GM20431 (cell line): Measurements from ENCODE around the gene SPG11.
"Not testable (repeated sequence)": the region's sequence is repeated elsewhere in the genome, so short reads cannot be mapped to it uniquely, and the experiment has no call there.

ENCODE experiments used
- in situ Hi-C: fragments of 300-500 bp; cut with MseI, MboI; formaldehyde crosslinking; loops from one replicate; pipeline ENCODE4 v1.15.0; 2020; ENCODE audit warnings: low sequenced_read_pairs; ENCODE audit not compliant: unreplicated experiment

SPG11 gene

DNA sequence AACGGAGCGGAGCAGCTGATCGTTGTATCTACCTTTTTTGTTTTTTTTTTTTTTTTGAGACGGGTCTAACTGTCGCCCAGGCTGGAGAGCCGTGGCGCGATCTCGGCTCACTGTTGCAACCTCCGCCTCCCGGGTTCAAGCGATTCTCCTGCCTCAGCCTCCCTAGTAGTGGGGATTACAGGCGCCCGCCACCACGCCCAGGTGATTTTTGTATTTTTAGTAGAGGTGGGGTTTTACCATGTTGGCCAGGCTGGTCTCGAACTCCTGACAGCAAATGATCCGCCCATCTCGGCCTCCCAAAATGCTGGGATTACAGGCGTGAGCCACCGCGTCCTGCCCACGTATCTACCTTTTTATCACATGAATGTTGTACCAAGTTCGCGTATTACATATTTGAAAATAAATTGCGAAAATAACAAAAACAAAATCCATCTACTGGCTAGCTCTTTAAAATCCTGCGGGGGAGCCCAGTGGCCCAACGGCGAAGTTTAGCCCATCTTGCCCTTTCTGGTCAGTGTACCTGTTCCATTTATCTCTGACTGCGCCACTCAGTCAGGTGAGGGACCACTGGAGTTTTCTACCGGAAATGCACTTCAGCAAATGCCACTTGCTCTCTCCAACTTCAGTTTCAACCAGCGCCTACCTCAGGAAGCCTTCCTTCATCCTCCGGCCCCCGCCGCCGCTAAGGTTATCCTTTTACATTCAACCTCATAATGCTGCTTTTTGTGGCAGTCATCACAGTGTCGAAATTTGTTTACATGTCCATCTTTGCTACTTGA lies 127.8 kb downstream of the SPG11 start:
- in situ Hi-C loops: no loop called here

- in situ Hi-C loops: no loop called here
Measured at GRCh38 chr15:44535092-44535491, 128.4 kb downstream of the SPG11 start.

- in situ Hi-C loops: no loop called here
Measured at GRCh38 chr15:44532689-44533088, 130.8 kb downstream of the SPG11 start.

- in situ Hi-C loops: not testable (repeated sequence)
Measured at GRCh38 chr15:44532275-44532674, 131.2 kb downstream of the SPG11 start.

GRCh38 chr15:44530653-44531052 lies 132.8 kb downstream of the SPG11 start:
- in situ Hi-C loops: no loop called here

DNA sequence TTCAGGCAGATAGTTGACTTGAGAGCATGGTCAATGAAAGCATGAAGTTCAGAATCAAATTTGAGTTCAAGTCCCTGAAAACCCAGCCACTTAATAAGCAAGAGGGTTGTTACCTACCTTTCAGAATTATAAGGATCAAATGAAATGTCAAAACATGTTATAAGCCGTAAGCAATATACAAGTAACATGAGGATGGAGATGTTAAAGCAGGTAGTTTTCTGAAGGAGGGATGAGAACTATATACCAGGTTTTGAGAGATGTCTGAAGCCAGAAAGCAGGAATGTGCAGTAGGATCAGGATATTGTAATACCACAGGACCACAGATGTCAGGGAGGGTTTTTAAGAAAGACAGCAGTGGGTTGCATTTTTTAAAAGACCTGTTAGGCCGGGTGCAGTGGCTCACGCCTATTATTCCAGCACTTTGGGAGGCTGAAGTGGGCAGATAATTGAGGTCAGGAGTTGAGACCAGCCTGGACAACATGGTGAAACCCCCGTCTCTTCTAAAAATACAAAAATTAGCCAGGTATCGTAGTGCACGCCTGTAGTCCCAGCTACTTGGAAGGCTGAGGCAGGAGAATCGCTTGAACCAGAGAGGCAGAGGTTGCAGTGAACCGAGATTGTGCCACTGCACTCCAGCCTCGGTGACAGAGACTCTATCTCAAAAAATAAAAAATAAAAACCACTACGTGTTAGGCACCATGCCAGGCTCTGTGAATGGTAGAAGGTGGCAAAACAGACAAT lies 133.4 kb downstream of the SPG11 start:
- in situ Hi-C loops: no loop called here

DNA sequence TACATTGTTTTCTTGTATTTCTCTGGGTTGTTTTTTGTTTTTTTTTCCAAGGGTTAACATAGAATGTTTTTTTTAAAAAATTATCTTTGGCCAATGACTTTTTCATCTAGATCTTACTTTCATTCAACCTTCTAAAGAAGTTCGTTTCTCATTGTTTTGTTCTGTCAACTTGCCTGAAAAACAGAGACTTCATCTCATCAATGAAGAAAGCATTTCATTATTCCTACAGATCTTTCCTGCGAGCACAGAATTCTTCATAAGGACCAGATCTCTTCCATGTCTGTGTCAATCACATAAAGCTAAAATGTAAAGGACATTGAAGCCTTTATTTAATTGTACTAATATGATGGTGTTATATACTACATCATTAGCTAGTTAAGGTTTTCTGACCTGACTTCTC lies 136.2 kb downstream of the SPG11 start:
- in situ Hi-C loops: no loop called here

DNA sequence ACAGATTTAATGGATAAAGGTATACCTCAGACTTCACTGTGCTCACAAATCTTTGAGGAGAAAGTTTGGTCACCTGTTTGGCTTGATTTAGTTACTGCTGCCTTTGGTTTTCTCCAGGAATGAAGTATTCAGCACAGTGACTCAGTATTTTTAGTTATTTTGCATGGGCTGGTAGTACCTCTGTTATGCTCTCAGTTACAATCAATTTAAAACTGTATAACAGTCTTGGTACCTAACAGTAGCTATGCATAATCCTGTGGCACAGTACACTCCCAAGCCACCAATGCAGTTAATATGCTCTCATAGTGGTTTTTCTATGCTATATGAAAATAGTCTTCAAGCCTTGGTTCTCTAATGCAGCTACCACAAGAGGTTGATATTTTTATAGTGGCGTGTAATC lies 138.4 kb downstream of the SPG11 start:
- in situ Hi-C loops: no loop called here

- in situ Hi-C loops: no loop called here
Measured at GRCh38 chr15:44519537-44519936, 143.9 kb downstream of the SPG11 start.

DNA sequence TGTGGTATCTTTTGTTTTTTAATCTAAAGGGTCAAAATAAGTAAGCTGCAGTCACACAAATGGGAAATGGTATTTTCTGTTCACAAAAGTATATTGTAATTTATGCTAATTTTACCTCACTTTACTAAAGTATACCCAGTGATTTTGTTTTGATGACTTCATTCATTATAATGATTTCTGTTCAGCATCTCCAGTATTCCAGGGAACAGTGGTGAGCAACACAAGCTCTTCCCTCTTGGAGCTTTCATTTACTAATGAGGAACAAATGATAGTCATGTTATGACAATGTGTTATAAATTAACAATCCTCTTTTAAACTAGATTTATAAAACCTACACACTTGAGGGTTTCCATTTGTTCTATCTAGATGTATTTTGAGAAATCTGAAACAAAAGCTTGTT lies 147.0 kb downstream of the SPG11 start:
- in situ Hi-C loops: no loop called here
